Measurements from ENCODE around the gene RNF141.

DNA sequence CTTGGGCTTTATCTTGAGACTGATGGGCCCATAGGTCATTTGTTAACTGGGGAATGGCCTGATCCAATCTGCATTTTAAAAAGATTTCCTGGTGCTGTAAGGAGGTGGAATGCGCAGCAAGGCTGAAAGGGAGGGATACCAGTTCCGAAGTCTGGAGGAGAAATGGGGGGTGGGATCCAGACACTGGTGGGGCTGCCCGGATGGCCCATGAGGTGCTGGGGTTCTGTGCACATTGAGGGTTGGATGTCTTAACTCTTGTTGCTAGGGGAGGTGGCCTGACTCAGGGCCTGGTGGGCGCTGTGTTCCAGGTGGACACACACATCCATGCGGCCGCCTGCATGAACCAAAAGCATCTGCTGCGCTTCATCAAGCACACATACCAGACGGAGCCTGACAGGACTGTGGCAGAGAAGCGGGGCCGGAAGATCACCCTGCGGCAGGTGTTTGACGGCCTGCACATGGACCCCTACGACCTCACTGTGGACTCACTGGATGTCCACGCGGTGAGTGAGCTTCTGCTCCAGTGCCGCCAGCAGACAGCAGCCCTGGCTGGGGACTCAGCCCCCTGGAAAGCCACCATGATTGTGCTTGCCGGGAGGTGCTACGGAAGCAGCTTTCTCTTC, 47.8 kb downstream of the RNF141 start:
- TF ChIP-seq EZH2phosphoT487 (IDR thresholded peaks at IDR 0.05) = no peak
- TF ChIP-seq, protein P1, sequence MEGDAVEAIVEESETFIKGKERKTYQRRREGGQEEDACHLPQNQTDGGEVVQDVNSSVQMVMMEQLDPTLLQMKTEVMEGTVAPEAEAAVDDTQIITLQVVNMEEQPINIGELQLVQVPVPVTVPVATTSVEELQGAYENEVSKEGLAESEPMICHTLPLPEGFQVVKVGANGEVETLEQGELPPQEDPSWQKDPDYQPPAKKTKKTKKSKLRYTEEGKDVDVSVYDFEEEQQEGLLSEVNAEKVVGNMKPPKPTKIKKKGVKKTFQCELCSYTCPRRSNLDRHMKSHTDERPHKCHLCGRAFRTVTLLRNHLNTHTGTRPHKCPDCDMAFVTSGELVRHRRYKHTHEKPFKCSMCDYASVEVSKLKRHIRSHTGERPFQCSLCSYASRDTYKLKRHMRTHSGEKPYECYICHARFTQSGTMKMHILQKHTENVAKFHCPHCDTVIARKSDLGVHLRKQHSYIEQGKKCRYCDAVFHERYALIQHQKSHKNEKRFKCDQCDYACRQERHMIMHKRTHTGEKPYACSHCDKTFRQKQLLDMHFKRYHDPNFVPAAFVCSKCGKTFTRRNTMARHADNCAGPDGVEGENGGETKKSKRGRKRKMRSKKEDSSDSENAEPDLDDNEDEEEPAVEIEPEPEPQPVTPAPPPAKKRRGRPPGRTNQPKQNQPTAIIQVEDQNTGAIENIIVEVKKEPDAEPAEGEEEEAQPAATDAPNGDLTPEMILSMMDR (IDR thresholded peaks at IDR 0.05) = no peak

Data from neural progenitor cell (in vitro differentiated cells).